C4-2B (cell line): ENCODE data around the gene PPP1CA.

Experiments used
- ZFX ChIP-seq: fragments of 450-650 bp; IDR thresholded peaks from 2 replicates; pipeline ENCODE4 v1.6.1; 2017
- TF ChIP-seq, protein P1 (sequence below): fragments of 450-650 bp; conservative IDR thresholded peaks from 2 replicates; pipeline ENCODE4 v1.5.1; 2017; ENCODE audit warnings: mild to moderate bottlenecking

DNA sequence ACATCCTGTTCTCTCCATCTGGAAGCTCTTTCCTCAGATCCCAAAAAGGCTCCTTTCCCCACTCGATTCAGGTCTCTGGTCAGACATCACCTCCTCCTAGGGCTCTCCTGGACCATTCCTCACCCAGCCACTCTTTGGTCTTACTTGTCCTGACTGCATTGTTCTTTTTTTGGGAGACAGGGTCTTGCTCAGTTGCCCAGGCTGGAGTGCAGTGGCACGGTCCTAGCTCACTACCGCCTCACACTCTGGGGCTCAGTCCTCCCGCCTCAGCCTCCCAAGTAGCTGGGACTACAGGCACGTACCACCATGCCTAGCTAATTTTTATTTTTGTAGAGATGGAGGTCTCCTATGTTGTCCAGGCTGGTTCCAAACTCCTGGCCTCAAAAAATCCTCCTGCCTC lies 43.9 kb upstream of the PPP1CA start:
- TF ChIP-seq, protein P1, sequence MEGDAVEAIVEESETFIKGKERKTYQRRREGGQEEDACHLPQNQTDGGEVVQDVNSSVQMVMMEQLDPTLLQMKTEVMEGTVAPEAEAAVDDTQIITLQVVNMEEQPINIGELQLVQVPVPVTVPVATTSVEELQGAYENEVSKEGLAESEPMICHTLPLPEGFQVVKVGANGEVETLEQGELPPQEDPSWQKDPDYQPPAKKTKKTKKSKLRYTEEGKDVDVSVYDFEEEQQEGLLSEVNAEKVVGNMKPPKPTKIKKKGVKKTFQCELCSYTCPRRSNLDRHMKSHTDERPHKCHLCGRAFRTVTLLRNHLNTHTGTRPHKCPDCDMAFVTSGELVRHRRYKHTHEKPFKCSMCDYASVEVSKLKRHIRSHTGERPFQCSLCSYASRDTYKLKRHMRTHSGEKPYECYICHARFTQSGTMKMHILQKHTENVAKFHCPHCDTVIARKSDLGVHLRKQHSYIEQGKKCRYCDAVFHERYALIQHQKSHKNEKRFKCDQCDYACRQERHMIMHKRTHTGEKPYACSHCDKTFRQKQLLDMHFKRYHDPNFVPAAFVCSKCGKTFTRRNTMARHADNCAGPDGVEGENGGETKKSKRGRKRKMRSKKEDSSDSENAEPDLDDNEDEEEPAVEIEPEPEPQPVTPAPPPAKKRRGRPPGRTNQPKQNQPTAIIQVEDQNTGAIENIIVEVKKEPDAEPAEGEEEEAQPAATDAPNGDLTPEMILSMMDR = no peak
- TF ChIP-seq ZFX = no peak
